Neural cell (in vitro differentiated cells): ENCODE data around the gene PLCB1.

Source experiments
- EZH2 ChIP-seq: fragments of 200-600, 300-800 bp; shearing (Covaris generic), sonication (generic); IDR thresholded peaks from 2 replicates; pipeline ENCODE4 v1.6.1; 2014; ENCODE audit warnings: antibody characterized with exemption, low read length, borderline replicate concordance, mild to moderate bottlenecking; ENCODE audit not compliant: insufficient read depth, poor library complexity, severe bottlenecking
- TF ChIP-seq, protein P1 (sequence below): fragments of 450-650 bp; IDR thresholded peaks from 2 replicates; pipeline ENCODE4 v1.5.1; 2014; ENCODE audit warnings: antibody characterized with exemption, mild to moderate bottlenecking, moderate library complexity; ENCODE audit not compliant: poor library complexity, severe bottlenecking

DNA sequence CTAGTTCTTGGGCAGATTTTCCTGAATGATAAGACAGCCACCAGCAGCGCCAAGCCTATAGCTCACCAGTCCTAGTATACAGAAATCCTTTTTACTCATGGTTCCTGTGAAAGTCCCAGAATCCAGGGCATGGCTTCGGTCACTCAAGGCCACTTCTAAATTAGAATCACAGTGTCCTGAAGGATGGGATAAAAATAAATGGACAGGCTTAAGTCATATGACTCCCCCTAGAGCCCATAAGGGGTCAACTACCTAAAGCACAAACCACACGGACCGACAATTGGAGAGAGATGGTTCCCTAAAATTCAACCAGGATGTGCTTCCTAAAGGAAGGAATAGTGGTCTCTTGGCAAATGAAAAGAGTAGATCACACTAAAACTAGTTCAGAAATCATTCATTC lies 532.7 kb downstream of the PLCB1 start:
- TF ChIP-seq, protein P1, sequence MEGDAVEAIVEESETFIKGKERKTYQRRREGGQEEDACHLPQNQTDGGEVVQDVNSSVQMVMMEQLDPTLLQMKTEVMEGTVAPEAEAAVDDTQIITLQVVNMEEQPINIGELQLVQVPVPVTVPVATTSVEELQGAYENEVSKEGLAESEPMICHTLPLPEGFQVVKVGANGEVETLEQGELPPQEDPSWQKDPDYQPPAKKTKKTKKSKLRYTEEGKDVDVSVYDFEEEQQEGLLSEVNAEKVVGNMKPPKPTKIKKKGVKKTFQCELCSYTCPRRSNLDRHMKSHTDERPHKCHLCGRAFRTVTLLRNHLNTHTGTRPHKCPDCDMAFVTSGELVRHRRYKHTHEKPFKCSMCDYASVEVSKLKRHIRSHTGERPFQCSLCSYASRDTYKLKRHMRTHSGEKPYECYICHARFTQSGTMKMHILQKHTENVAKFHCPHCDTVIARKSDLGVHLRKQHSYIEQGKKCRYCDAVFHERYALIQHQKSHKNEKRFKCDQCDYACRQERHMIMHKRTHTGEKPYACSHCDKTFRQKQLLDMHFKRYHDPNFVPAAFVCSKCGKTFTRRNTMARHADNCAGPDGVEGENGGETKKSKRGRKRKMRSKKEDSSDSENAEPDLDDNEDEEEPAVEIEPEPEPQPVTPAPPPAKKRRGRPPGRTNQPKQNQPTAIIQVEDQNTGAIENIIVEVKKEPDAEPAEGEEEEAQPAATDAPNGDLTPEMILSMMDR: no peak
- no peak for TF ChIP-seq EZH2
